ENCODE measurements around the gene MRGPRF.
A peak's percentile ranks its signal among the peaks of the same experiment; 100 is the strongest.
"Not testable (repeated sequence)": the region's sequence is repeated elsewhere in the genome, so short reads cannot be mapped to it uniquely, and the experiment has no call there.

MRGPRF gene

DNA sequence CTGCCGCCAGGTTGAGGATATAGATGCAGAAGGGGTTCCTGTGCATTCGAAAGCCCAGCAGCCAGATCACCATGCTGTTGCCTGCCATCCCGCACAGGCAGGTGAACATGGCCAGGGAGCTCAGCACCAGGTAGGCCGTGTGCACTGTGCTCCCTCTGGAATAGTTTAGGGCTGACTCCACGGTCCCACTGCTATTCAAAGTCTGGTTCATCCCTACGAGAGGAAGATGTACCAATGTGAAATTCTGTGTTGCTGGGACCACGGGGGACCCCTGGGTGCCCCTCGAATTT, 32.3 kb downstream of the MRGPRF start, which contains the start of gene MRGPRD:
TSS of gene MRGPRD (minus strand) at position 211 of the 290 bp plus-strand sequence. CDS start at position 211, 0 bp downstream.
- TF ChIP-seq TAF1 (IDR thresholded peaks at IDR 0.05; ENCODE audit: low read depth, low read length) (no peak), PAX5 (IDR thresholded peaks at IDR 0.05; ENCODE audit: insufficient read depth, low read length, severe bottlenecking) (no peak), SPI1 (IDR thresholded peaks at IDR 0.05; ENCODE audit: low read depth, low read length) (no peak), POU2F2 (IDR thresholded peaks at IDR 0.05; ENCODE audit: low read depth, low read length) (no peak), POLR2A (IDR thresholded peaks at IDR 0.05; ENCODE audit: low read depth, low read length) (no peak), POLR2AphosphoS5 (IDR thresholded peaks at IDR 0.05; ENCODE audit: low read depth, low read length) (no peak)
- FAIRE-seq, result no peak
- DNase-seq (ENCODE audit: insufficient read length, low spot score), result no peak

DNA sequence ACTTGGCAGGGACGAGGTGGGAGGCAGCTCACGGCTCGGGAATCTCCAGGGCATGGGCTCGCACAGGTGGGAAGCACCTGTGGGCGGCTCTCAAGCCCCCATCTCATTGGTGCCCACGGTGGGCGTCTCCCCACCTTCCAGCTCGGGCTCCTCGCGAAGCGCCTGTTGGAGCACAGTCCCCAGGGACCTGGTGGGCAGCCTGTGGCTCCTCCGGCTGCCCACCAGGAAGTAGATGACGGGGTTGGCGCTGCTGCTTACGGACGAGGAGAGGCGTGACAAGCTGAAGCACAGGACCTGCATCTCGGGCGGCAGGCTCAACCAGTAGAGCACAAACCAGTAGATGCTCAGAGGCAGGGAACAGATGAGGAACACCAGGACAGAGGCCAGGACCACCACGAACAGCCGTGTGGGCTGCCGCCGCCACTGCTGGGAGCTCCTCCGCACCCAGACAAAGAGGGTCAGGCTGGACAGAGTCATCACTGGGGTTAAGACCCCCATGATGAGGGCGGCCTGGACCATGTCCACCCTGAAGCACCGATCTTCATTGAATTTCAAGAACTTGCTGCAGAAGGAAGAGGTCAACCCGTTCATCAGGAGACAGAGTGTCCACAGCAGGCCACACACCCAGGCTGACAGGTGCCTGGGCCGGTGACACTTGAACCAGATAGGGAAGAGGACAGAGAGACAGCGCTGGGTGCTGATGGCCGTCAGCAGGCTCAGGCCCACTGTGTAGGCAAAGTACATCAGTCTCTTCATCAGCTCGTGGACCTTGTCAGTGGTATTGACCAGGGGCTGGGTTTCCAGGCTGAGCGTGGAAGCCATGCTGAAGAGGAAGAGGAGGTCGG, 32.9 kb downstream of the MRGPRF start:
- DNase-seq (ENCODE audit: insufficient read length, low spot score) (no peak), FAIRE-seq (no peak)
- TF ChIP-seq POLR2AphosphoS5 (IDR thresholded peaks at IDR 0.05; ENCODE audit: low read depth, low read length) (no peak), PAX5 (IDR thresholded peaks at IDR 0.05; ENCODE audit: insufficient read depth, low read length, severe bottlenecking) (no peak), POLR2A (IDR thresholded peaks at IDR 0.05; ENCODE audit: low read depth, low read length) (no peak), POU2F2 (IDR thresholded peaks at IDR 0.05; ENCODE audit: low read depth, low read length) (no peak), TAF1 (IDR thresholded peaks at IDR 0.05; ENCODE audit: low read depth, low read length) (no peak), SPI1 (IDR thresholded peaks at IDR 0.05; ENCODE audit: low read depth, low read length) (no peak)

DNA sequence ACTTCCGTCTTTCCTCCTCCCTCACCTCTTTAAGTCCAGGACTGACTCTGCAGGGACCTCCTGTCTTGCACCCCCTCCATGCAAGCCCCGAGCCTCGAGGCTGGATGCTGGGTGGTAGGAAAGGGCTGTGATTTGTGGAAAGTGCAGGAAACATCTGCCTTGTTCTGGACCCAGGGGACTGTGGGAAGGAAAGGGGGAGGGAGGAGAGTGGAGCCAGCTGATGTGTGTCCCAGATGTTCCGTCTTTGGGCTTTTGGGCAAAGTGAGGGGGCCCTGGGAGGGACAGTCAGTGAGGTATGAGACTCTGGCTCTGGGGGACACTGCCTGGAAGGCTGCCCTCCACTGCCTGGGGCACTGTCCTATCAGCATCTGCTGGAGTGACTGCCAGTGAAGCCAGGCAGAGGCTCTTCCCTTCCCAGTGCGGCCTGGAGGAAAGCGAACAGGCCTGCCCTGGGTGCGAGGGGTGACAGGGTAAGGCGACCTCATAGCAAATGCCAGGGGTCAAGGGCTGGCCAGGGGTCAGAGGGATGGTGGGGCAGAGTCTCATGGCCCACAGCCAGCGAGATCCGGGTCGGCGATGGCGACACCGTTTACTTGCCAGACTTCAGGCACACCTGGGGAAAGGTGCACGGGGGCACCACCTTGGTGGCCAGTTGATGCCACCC, 34.0 kb downstream of the MRGPRF start:
- no peak for TF ChIP-seq POLR2A (IDR thresholded peaks at IDR 0.05; ENCODE audit: low read depth, low read length)
- TF ChIP-seq POLR2AphosphoS5 (IDR thresholded peaks at IDR 0.05; ENCODE audit: low read depth, low read length), result no peak
- TF ChIP-seq PAX5 (IDR thresholded peaks at IDR 0.05; ENCODE audit: insufficient read depth, low read length, severe bottlenecking), result no peak
- DNase-seq (ENCODE audit: insufficient read length, low spot score) (no peak), FAIRE-seq (no peak)

GRCh38 chr11:68978626-68978930, 34.5 kb downstream of the MRGPRF start:
- DNase-seq (ENCODE audit: insufficient read length, low spot score) (no peak), FAIRE-seq (no peak)
- TF ChIP-seq POLR2A (IDR thresholded peaks at IDR 0.05; ENCODE audit: low read depth, low read length), result no peak
- TF ChIP-seq POU2F2 (IDR thresholded peaks at IDR 0.05; ENCODE audit: low read depth, low read length), result no peak
- no peak for TF ChIP-seq TAF1 (IDR thresholded peaks at IDR 0.05; ENCODE audit: low read depth, low read length)
- no peak for TF ChIP-seq POLR2AphosphoS5 (IDR thresholded peaks at IDR 0.05; ENCODE audit: low read depth, low read length)
- TF ChIP-seq SPI1 (IDR thresholded peaks at IDR 0.05; ENCODE audit: low read depth, low read length), result no peak
- no peak for TF ChIP-seq PAX5 (IDR thresholded peaks at IDR 0.05; ENCODE audit: insufficient read depth, low read length, severe bottlenecking)

DNA sequence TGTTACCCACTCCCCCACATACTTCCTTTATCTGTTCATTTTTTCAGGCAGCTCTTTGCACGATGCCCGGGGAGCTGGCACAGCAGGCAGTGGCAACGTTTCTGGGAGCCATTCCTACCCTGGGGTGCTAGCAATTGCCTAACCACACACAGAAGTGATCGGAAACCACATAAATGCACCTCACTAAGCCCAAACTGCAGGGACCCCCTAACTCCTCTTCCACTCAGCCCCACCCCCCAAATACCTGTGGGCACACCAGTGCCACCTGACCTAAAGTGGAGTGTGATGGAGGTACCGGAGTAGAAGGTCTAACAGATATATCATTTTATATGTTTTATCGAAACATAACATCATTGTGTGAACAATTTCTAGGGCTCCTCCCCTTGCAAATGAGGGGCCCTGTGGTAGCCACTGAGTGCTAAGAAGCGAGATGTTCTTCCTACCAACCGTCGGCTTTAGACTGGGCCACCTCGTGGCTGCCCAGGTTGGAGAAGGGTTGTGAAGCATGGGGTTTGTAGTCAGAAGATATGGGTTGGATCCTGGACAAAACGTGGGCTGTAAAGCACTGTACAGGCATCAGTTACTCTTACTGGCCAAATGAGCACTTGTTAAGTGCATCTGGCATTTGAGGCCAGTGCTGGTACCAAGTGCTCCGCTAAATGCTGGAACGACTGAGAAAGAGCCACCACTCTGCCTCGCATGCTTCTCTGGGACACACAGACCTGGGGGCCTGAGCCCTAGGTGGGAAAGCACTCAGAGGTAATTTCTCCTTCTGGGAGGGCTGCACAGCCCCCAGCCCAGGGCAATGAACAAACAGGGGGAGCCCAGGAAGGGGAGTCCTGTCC, 35.0 kb downstream of the MRGPRF start:
- FAIRE-seq, result no peak
- no peak for DNase-seq (ENCODE audit: insufficient read length, low spot score)
- TF ChIP-seq SPI1 (IDR thresholded peaks at IDR 0.05; ENCODE audit: low read depth, low read length) (no peak), PAX5 (IDR thresholded peaks at IDR 0.05; ENCODE audit: insufficient read depth, low read length, severe bottlenecking) (no peak), POLR2AphosphoS5 (IDR thresholded peaks at IDR 0.05; ENCODE audit: low read depth, low read length) (no peak), TAF1 (IDR thresholded peaks at IDR 0.05; ENCODE audit: low read depth, low read length) (no peak), POLR2A (IDR thresholded peaks at IDR 0.05; ENCODE audit: low read depth, low read length) (no peak), POU2F2 (IDR thresholded peaks at IDR 0.05; ENCODE audit: low read depth, low read length) (no peak)

- FAIRE-seq, result no peak
- no peak for DNase-seq (ENCODE audit: insufficient read length, low spot score)
- TF ChIP-seq PAX5 (IDR thresholded peaks at IDR 0.05; ENCODE audit: insufficient read depth, low read length, severe bottlenecking) (no peak), POLR2AphosphoS5 (IDR thresholded peaks at IDR 0.05; ENCODE audit: low read depth, low read length) (no peak), POU2F2 (IDR thresholded peaks at IDR 0.05; ENCODE audit: low read depth, low read length) (no peak), TAF1 (IDR thresholded peaks at IDR 0.05; ENCODE audit: low read depth, low read length) (no peak), SPI1 (IDR thresholded peaks at IDR 0.05; ENCODE audit: low read depth, low read length) (no peak), POLR2A (IDR thresholded peaks at IDR 0.05; ENCODE audit: low read depth, low read length) (no peak)
Measured at GRCh38 chr11:68976563-68976962, 36.5 kb downstream of the MRGPRF start.

DNA sequence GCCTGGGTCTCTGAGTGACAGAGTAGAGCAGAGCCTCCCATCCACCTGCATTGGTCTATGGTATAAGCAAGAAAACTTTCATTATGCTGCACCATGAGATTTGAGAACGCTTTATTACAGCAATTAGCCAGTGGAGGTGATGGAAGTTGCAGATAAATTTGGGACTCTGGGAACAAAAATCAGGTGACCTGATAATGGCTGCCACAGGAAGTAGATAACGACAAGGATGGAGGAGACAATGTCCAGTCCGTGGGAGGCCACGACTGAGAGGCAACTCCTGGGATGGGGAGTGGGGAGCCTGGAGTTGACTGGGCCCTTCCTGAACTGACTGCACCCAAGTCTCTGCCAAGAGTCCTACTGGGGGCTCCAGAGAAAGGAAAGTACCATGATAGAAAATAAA, 37.0 kb downstream of the MRGPRF start:
- TF ChIP-seq POLR2A (IDR thresholded peaks at IDR 0.05; ENCODE audit: low read depth, low read length), result no peak
- DNase-seq (ENCODE audit: insufficient read length, low spot score) (no peak), FAIRE-seq (no peak)

DNA sequence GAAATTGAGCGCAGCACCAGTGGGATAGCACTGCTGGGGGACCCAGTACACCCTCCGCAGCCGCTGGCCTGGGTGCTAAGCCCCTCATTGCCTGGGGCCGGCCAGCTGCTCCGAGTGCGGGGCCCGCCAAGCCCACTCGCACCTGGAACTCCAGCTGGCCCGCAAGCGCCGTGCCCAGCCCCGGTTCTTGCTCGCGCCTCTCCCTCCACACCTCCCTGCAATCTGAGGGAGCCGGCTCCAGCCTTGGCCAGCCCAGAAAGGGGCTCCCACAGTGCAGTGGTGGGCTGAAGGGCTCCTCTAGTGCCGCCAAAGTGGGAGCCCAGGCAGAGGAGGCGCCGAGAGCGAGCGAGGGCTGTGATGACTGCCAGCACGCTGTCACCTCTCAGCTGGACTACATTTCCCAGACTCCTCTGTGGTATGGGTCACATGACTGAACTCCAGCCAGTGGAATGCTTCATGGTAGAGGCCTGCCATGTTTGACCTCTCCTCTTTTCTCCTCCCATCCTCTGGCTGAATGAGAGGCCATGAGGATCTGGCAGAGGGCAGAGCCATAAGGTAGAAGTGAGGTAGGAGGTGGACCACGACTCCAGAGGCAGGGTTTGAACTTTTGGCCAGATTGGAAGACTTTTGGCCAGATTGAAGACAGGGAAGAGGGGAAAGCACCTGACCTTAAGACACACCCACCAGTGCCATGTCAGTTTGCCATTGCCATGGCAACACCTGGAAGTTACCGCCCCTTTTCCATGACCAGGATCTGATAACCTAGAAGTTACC, 38.4 kb downstream of the MRGPRF start:
- DNase-seq (ENCODE audit: insufficient read length, low spot score) (no peak), FAIRE-seq (peak; percentile 56)
- TF ChIP-seq TAF1 (IDR thresholded peaks at IDR 0.05; ENCODE audit: low read depth, low read length), result no peak
- TF ChIP-seq POU2F2 (IDR thresholded peaks at IDR 0.05; ENCODE audit: low read depth, low read length), result no peak
- no peak for TF ChIP-seq POLR2A (IDR thresholded peaks at IDR 0.05; ENCODE audit: low read depth, low read length)
- TF ChIP-seq SPI1 (IDR thresholded peaks at IDR 0.05; ENCODE audit: low read depth, low read length), result no peak
- TF ChIP-seq PAX5 (IDR thresholded peaks at IDR 0.05; ENCODE audit: insufficient read depth, low read length, severe bottlenecking), result no peak
- no peak for TF ChIP-seq POLR2AphosphoS5 (IDR thresholded peaks at IDR 0.05; ENCODE audit: low read depth, low read length)

DNA sequence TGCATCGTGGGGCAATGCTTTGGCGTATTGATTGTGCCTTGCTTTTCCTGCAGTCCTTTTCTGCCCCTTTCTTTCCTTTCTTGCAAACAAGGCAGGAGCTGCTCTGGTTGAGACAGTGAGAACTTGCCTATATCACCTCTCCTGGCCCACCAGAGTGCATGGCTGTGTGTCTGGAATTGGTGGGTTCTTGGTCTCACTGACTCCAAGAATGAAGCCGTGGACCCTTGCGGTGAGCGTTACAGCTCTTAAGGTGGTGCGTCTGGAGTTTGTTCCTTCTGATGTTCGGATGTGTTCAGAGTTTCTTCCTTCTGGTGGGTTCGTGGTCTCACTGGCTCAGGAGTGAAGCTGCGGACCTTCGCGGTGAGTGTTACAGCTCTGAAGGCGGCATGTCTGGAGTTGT, 39.3 kb downstream of the MRGPRF start:
- not testable (repeated sequence) for FAIRE-seq; DNase-seq (ENCODE audit: insufficient read length, low spot score)
